A549 (cell line): ENCODE measurements around the gene GALNT18. TPM values are rescaled to one million over a fixed set of nuclear protein-coding genes. Genes with fewer than 3 reads are reported as not detected.

Experiments used
- ATAC-seq, 2 experiments: fragments of 200-7000 bp in 1 of 2; fragments of >200 bp in 1 of 2; cut with Nextera tagmentation in 1 of 2; cut with Tn5 transposase in 1 of 2; 3 replicates each; pipeline versions ENCODE4 v1.8.0 to v1.9.1; 2018 to 2020; ENCODE audit warnings: mild to moderate bottlenecking in 1 of 2, moderate library complexity in 1 of 2
- CTCF ChIA-PET: fragments of 300-600 bp; sonication (Branson Sonifier 250); formaldehyde crosslinking; extraction: SDS; loops from one replicate; lab custom pipeline; 2021; ENCODE audit warnings: antibody characterized with exemption, inconsistent platforms; lab: Yijun Ruan, JAX
- POLR2A ChIA-PET: fragments of 350-600 bp; formaldehyde crosslinking; extraction: SDS; loops from one replicate; lab custom pipeline; 2021; ENCODE audit warnings: antibody characterized with exemption, inconsistent platforms; lab: Yijun Ruan, JAX
- DNase-seq, 2 experiments: peaks; one replicate each; pipeline versions ENCODE4 v3.0.0 to v3.0.0-alpha.2; 2011 to 2016; ENCODE audit warnings: low read depth in 1 of 2, low spot score in 1 of 2
- FAIRE-seq: peaks from 2 replicates; lab custom pipeline; 2011; peaks lifted over from hg19 to GRCh38; lab: Jason Lieb, UNC
- H3K27ac ChIP-seq, 2 experiments: fragments of >200 bp; sonication (Bioruptor Twin); formaldehyde crosslinking; 3 replicates each; pipeline ENCODE4 v1.5.1; 2016 to 2017
- H3K4me1 ChIP-seq: fragments of >200 bp; sonication (Bioruptor Twin); formaldehyde crosslinking; 3 replicates; pipeline ENCODE4 v1.6.1; 2016
- H3K4me2 ChIP-seq: fragments of >200 bp; sonication (Bioruptor Twin); formaldehyde crosslinking; 3 replicates; pipeline ENCODE4 v1.6.1; 2016
- H3K4me3 ChIP-seq: fragments of >200 bp; sonication (Bioruptor Twin); formaldehyde crosslinking; 3 replicates; pipeline ENCODE4 v1.5.1; 2016
- H3K9me3 ChIP-seq: fragments of >200 bp; sonication (Bioruptor Twin); formaldehyde crosslinking; 3 replicates; pipeline ENCODE4 v1.6.1; 2016
- BHLHE40 ChIP-seq: IDR thresholded peaks from 2 replicates; pipeline ENCODE4 v1.6.1; 2012; ENCODE audit warnings: low read depth, low read length, inconsistent platforms
- E2F6 ChIP-seq: IDR thresholded peaks from 2 replicates; pipeline ENCODE4 v1.6.1; 2012; ENCODE audit warnings: low read depth, borderline replicate concordance
- EHF ChIP-seq: fragments of 250-450 bp; sonication (Bioruptor Pico); IDR thresholded peaks from 2 replicates; pipeline ENCODE4 v1.5.0; 2020; ENCODE audit warnings: mild to moderate bottlenecking
- EHMT2 ChIP-seq: fragments of 200-600 bp; sonication (generic); IDR thresholded peaks from 2 replicates; pipeline ENCODE4 v1.6.1; 2016; ENCODE audit warnings: antibody characterized with exemption, low read depth, mild to moderate bottlenecking, moderate library complexity
- EP300 ChIP-seq, 2 experiments: fragments of >200 bp; sonication (Bioruptor Twin); formaldehyde crosslinking; IDR thresholded peaks; 2 replicates in 1 of 2; 3 replicates in 1 of 2; pipeline ENCODE4 v1.6.1; 2016 to 2017
- FOSL2 ChIP-seq, 2 experiments: fragments of 450-650 bp in 1 of 2; fragments of >200 bp in 1 of 2; sonication (Bioruptor Twin) in 1 of 2; formaldehyde crosslinking; IDR thresholded peaks; 2 replicates each; pipeline versions ENCODE4 v1.5.0 to v1.6.1; 2016 to 2020; ENCODE audit warnings: mild to moderate bottlenecking in 1 of 2, moderate library complexity in 1 of 2
- HEYL ChIP-seq: fragments of 250-450 bp; sonication (Bioruptor Pico); IDR thresholded peaks from 2 replicates; pipeline ENCODE4 v1.8.0; 2021; ENCODE audit warnings: mild to moderate bottlenecking, moderate library complexity
- HMGXB4 ChIP-seq: fragments of 250-450 bp; sonication (Bioruptor Pico); IDR thresholded peaks from 2 replicates; pipeline ENCODE4 v1.5.0; 2021; ENCODE audit warnings: mild to moderate bottlenecking, moderate library complexity, borderline replicate concordance
- KDM1A ChIP-seq: fragments of 200-600 bp; sonication (generic); IDR thresholded peaks from 2 replicates; pipeline ENCODE4 v1.6.1; 2016; ENCODE audit warnings: low read depth, mild to moderate bottlenecking
- KDM5A ChIP-seq: fragments of 200-600 bp; sonication (generic); IDR thresholded peaks from 2 replicates; pipeline ENCODE4 v1.6.1; 2016; ENCODE audit warnings: antibody characterized with exemption, mild to moderate bottlenecking
- MAZ ChIP-seq: fragments of 150-350 bp; IDR thresholded peaks from 2 replicates; pipeline ENCODE4 v1.6.1; 2014; ENCODE audit warnings: antibody characterized with exemption, low read depth, low read length, borderline replicate concordance
- PHF8 ChIP-seq: fragments of 200-600 bp; sonication (generic); IDR thresholded peaks from 2 replicates; pipeline ENCODE4 v1.6.1; 2016; ENCODE audit warnings: low read depth, mild to moderate bottlenecking, antibody characterized with exemption, moderate library complexity, borderline replicate concordance
- RCOR1 ChIP-seq: fragments of 150-350 bp; IDR thresholded peaks from 2 replicates; pipeline ENCODE4 v1.6.1; 2014; ENCODE audit warnings: antibody characterized with exemption, low read length, low read depth
- RFX5 ChIP-seq: fragments of 450-650 bp; IDR thresholded peaks from 2 replicates; pipeline ENCODE4 v1.7.1; 2014; ENCODE audit warnings: antibody characterized with exemption, mild to moderate bottlenecking, moderate library complexity
- TFCP2L1 ChIP-seq: fragments of 250-450 bp; sonication (Bioruptor Pico); IDR thresholded peaks from 2 replicates; pipeline ENCODE4 v1.5.0; 2021; ENCODE audit warnings: mild to moderate bottlenecking
- USF2 ChIP-seq: fragments of 450-650 bp; IDR thresholded peaks from 2 replicates; pipeline ENCODE4 v1.6.1; 2014; ENCODE audit warnings: antibody characterized with exemption
- ZFP36 ChIP-seq: fragments of 450-650 bp; IDR thresholded peaks from 2 replicates; pipeline ENCODE4 v1.6.1; 2014; ENCODE audit warnings: borderline replicate concordance; ENCODE audit not compliant: partially characterized antibody
- ZNF302 ChIP-seq: fragments of 250-450 bp; sonication (Bioruptor Pico); IDR thresholded peaks from 2 replicates; pipeline ENCODE4 v1.9.0; 2021; ENCODE audit warnings: inconsistent platforms, mild to moderate bottlenecking, moderate library complexity
- WGBS: methylation state at CpG from one replicate; pipeline ENCODE4 v1.1.6; 2017; ENCODE audit errors: missing lambda C conversion rate; 5-methylcytosine and 5-hydroxymethylcytosine counted together
- polyA plus RNA-seq, 4 experiments: library from polyadenylated mRNA; depleted of rRNA in 3 of 4; stranded (reverse); fragments of >200 nt; fragmentation: RNase III in 1 of 4; extraction: RNeasy Plus Mini Kit Qiagen cat#74134 plus additional on column Dnase treatment in 1 of 4; gene quantifications; 2 replicates in 3 of 4; 3 replicates in 1 of 4; pipeline ENCODE4 v1.2.3, GENCODE V29; 2011 to 2017

The GALNT18 gene
- polyA plus RNA-seq, 2 of the 4 experiments (the other 2 are of a cell fraction), result 6.7 to 16.1 TPM

- ATAC-seq (no peak), DNase-seq (no peak), FAIRE-seq (no peak)
- no peak overlapping the region for H3K27ac ChIP-seq
- no peak overlapping the region for H3K4me2 ChIP-seq
- ChIA-PET POLR2A (no interaction called here), CTCF (no interaction called here)
- H3K4me3 ChIP-seq, result no peak overlapping the region
- H3K9me3 ChIP-seq, result no peaks in the 10 kb centered on the region
- no peaks in the 10 kb centered on the region for H3K4me1 ChIP-seq
- WGBS, result 92% methylated on average over 3 of the region's 3 CpGs
- TF ChIP-seq KDM5A (no peak), E2F6 (no peak), FOSL2 (IDR thresholded peaks at IDR 0.05) (no peak), FOSL2 (CRISPR knock-in tag; IDR thresholded peaks at IDR 0.05) (no peak), ZNF302 (CRISPR knock-in tag) (no peak), RCOR1 (no peak), HEYL (CRISPR knock-in tag) (no peak), HMGXB4 (no peak), EHMT2 (no peak), ZFP36 (no peak), KDM1A (no peak), BHLHE40 (no peak), USF2 (no peak)
Observed at GRCh38 chr11:11379661-11380060, 242.1 kb downstream of the GALNT18 start.

DNA sequence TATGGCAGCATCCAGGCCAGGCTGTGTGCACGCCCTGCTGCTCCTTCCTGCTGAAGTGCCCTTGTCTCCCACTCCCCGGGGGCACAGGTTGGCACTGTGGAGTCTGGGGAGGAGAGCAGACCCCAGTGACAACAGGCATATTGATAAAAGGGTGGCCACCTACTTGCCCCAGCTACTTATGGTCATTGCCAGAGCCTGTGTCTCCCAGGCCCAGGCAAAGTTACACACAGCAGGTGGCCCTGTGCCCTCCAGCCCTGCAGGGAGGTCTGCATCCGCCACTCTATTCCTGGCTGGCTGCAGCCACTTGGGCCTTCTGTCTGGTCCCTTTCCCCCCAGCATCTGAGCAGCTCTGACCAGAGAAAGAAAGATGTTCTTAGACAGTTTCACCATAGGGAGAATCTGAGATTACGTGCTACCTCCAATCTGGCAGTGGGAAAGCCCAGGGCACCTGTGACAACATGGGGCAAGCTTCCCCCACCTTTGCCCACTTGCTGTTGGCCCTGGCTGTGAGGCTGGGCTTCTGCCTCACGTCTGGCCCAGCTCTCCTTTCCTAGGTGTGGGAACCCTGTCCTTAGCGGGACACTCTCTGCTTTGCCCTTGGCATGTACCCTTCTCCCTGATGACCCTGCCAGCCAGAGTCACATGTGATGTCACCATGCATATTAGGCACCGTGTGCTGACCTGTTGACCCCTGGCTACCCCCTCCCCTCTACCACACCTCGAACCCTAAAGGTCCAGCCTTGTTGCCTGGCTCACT lies 243.4 kb downstream of the GALNT18 start:
- H3K27ac ChIP-seq, result no peak overlapping the region

More for the DNA sequence above, 243.4 kb downstream of the GALNT18 start:
- CTCF ChIA-PET, result interaction anchor here (1.0 to 1.6 kb wide), 2 partner anchors 35 to 351 kb away, joined by 3 to 4 read pairs; no protein-coding TSS in a partner anchor
- TF ChIP-seq EHF (CRISPR knock-in tag), result no peak
- TF ChIP-seq MAZ, result no peak
- no peak for TF ChIP-seq USF2
- TF ChIP-seq PHF8, result no peak
- TF ChIP-seq TFCP2L1, result no peak
- no peak for TF ChIP-seq EP300 (IDR thresholded peaks at IDR 0.05)
- no peak for TF ChIP-seq RFX5
- DNase-seq (no peak), ATAC-seq (no peak), FAIRE-seq (no peak)
- WGBS, result 73% methylated on average over 8 of the region's 8 CpGs
- Histone ChIP-seq H3K4me2 (no peak overlapping the region), H3K4me3 (no peak overlapping the region), H3K4me1 (no peaks in the 10 kb centered on the region), H3K9me3 (no peaks in the 10 kb centered on the region)
- POLR2A ChIA-PET, result no interaction called here
